Measurements from ENCODE around the gene HAO2. TPM values are rescaled to one million over a fixed set of nuclear protein-coding genes. Genes with fewer than 3 reads are reported as not detected.

HAO2 gene
- total RNA-seq, 6 experiments from 2014 or later, result 33.9 to 282 (median 99.3) TPM

DNA sequence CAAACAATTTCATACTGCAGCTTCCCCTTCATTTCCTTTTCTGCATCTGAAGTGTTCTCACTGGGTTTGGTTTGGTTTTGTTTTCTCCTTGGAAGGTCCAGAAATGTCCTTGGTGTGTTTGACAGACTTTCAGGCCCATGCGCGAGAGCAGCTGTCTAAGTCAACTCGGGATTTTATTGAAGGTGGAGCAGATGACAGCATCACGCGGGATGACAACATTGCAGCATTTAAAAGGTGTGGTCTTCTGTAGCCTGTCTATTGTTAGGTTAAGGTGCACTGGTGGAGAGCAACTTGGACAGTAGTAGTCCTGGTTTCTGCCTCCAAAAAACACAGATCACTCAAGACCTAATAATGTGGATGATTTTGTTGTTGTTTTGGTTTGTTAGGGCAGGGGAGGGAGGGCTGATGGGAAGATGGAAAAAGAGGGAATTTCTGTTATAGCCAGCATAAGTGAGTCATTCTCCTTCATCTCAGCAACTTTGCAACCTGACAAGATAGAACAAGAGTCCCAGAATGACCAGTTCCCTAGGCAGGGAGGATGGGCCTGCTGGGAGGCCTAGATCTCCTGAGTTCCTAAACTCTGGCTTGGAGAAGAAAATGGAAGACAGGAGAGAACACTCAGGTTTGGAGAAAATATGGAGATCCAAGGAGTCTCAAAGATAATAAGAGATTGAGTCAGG is 12.5 kb downstream of the HAO2 start:
- Histone ChIP-seq H3K27ac (peak overlapping the region; percentile 1 to 94 (median 75)), H3K4me3 (peak overlapping the region in 2 of 3 donors; percentile 49 to 57), H3K4me1 (peaks cover 0 to 68% (median 15%) of the 10 kb centered on the region in 4 donors), H3K9me3 (no peaks in the 10 kb centered on the region), H3K36me3 (peaks cover 0 to 30% (median 11%) of the 10 kb centered on the region in 4 donors), H3K27me3 (no peaks in the 10 kb centered on the region)
- TF ChIP-seq, protein P1, sequence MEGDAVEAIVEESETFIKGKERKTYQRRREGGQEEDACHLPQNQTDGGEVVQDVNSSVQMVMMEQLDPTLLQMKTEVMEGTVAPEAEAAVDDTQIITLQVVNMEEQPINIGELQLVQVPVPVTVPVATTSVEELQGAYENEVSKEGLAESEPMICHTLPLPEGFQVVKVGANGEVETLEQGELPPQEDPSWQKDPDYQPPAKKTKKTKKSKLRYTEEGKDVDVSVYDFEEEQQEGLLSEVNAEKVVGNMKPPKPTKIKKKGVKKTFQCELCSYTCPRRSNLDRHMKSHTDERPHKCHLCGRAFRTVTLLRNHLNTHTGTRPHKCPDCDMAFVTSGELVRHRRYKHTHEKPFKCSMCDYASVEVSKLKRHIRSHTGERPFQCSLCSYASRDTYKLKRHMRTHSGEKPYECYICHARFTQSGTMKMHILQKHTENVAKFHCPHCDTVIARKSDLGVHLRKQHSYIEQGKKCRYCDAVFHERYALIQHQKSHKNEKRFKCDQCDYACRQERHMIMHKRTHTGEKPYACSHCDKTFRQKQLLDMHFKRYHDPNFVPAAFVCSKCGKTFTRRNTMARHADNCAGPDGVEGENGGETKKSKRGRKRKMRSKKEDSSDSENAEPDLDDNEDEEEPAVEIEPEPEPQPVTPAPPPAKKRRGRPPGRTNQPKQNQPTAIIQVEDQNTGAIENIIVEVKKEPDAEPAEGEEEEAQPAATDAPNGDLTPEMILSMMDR (IDR thresholded peaks at IDR 0.05), result no peak
- TF ChIP-seq POLR2A (IDR thresholded peaks at IDR 0.05), result no peak
- intact Hi-C loops (cut with DNase I), result no loop called here
- ATAC-seq (peak; percentile 39 to 45 (median 42)), DNase-seq (peak in 1 of 3 donors; percentile 58)
- WGBS (ENCODE audit: insufficient coverage, low coverage, low lambda C conversion rate, missing lambda C conversion rate), result 24% methylated on average over 5 of the region's 5 CpGs

DNA sequence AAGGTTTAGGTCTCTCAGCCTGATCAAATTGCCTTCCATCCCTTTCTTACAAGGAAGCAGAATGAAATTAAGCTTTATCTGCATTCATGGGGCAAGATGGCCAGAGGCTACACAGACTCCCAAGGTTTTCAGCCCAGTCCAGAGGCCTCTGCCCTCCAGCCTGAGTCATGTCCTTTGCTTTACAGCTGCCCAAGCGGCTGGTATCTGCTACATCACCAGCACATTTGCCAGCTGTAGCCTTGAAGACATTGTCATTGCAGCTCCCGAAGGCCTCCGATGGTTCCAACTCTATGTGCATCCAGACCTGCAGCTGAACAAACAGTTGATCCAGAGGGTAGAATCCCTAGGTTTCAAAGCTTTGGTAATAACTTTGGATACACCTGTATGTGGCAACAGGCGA is 16.0 kb downstream of the HAO2 start:
- Histone ChIP-seq H3K9me3 (no peaks in the 10 kb centered on the region), H3K4me1 (peaks cover 0 to 70% (median 22%) of the 10 kb centered on the region in 4 donors), H3K36me3 (peaks cover 0 to 36% (median 11%) of the 10 kb centered on the region in 4 donors), H3K4me3 (no peak overlapping the region), H3K27ac (peak overlapping the region in 1 of 3 donors; percentile 19), H3K27me3 (no peaks in the 10 kb centered on the region)
- TF ChIP-seq, protein P1 (IDR thresholded peaks at IDR 0.05), result no peak
- ATAC-seq, result peak in 1 of 4 donors; percentile 6
- DNase-seq, result no peak
- intact Hi-C loops (cut with DNase I), result no loop called here
- 81% methylated on average over 2 of the region's 4 CpGs for WGBS (ENCODE audit: insufficient coverage, low coverage, low lambda C conversion rate, missing lambda C conversion rate)

DNA sequence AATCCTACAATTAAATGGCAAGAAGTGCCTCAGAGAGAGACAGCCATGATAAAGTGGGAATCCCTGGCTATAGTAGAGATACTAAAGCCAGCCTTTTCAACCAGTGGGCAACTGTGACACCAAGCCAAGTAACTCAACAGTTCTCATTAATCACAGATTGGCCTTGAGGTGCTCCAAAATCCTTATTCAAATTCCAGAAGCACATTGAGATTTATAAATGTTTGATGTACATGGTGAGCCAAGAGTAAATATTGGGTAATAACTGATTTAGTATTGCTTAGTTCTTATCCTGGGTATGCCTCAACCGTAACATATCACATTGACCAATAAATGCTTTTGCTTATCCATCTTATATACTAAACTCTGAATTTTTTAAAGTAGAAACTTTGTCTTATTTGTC is 17.1 kb downstream of the HAO2 start:
- 18% methylated on average over 1 of the region's 1 CpG for WGBS (ENCODE audit: insufficient coverage, low coverage, low lambda C conversion rate, missing lambda C conversion rate)
- no peaks in the 10 kb centered on the region for H3K27me3 ChIP-seq
- peak overlapping the region in 2 of 3 donors; percentile 19 to 35 for H3K27ac ChIP-seq
- intact Hi-C loops (cut with DNase I), result no loop called here
- no peaks in the 10 kb centered on the region for H3K9me3 ChIP-seq
- DNase-seq (no peak), ATAC-seq (peak; percentile 39 to 61 (median 48))
- H3K36me3 ChIP-seq, result peaks cover 0 to 36% (median 11%) of the 10 kb centered on the region in 4 donors
- TF ChIP-seq, protein P1 (IDR thresholded peaks at IDR 0.05), result no peak
- TF ChIP-seq POLR2A (IDR thresholded peaks at IDR 0.05), result no peak
- H3K4me3 ChIP-seq, result peak overlapping the region in 1 of 3 donors; percentile 16
- peaks cover 0 to 75% (median 24%) of the 10 kb centered on the region in 4 donors for H3K4me1 ChIP-seq

DNA sequence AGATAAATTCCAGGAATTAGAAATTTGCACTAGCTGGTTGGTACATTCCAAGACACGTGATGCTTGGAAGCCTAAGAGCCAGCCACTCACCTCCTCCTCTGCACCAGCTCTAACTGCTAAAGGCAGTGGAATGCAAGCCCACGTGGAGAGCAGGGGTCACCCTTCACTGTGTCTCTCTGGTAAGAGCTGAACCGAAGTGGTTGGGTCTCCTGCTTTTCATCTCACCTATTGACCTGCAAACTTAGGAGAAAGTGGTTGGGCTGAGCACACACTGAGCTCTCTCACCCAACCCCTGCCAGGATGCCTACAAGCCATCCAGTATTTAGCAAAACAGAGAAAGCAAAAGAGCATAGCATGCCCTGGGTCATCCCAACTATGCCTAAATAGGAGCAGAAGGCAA is 19.3 kb downstream of the HAO2 start:
- H3K9me3 ChIP-seq, result no peaks in the 10 kb centered on the region
- WGBS (ENCODE audit: insufficient coverage, low coverage, low lambda C conversion rate, missing lambda C conversion rate), result 35% methylated on average over 3 of the region's 3 CpGs
- peak overlapping the region in 2 of 3 donors; percentile 59 to 63 for H3K27ac ChIP-seq
- H3K27me3 ChIP-seq, result no peaks in the 10 kb centered on the region
- peaks cover 0 to 42% (median 10%) of the 10 kb centered on the region in 4 donors for H3K36me3 ChIP-seq
- ATAC-seq (peak in 3 of 4 donors; percentile 16 to 54 (median 48)), DNase-seq (no peak)
- TF ChIP-seq, protein P1 (IDR thresholded peaks at IDR 0.05), result no peak
- TF ChIP-seq POLR2A (IDR thresholded peaks at IDR 0.05), result no peak
- no peak overlapping the region for H3K4me3 ChIP-seq
- intact Hi-C loops (cut with DNase I), result no loop called here
- peaks cover 0 to 68% (median 33%) of the 10 kb centered on the region in 4 donors for H3K4me1 ChIP-seq
